Measurements from ENCODE around the gene BMPR1A. TPM values are rescaled to one million over a fixed set of nuclear protein-coding genes. Genes with fewer than 3 reads are reported as not detected.
"Not testable (repeated sequence)": the region's sequence is repeated elsewhere in the genome, so short reads cannot be mapped to it uniquely, and the experiment has no call there.

The BMPR1A gene
- total and polyA plus RNA-seq, 2 donors = 36.6 to 128 TPM

DNA sequence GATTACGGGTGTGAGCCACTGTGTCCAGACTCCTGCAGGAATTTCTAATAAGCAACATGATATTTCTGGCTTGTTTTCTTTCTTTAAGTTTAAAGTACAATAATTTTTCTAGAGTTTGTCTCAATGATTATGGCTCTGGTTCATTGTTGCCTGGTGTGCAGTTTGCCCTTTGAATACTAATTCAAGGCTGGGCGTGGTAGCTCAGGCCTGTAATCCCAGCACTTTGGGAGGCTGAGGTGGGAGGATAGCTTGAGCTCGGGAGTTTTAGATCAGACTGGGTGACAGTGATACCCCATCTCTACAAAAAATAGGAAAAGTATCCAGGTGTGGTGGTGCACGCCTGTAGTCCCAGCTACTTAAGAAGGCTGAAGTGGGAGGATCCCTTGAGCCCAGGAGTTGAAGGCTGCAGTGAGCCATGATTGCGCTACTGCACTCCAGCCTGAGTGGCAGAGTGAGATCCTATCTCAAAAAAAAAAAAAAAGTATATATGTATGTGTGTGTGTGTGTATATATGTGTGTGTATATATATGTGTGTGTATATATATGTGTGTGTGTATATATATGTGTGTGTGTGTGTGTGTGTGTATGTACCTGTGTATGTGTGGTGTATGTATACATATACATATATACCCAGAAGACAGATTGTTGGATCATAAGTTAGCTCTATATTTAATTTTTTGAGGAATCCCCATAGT, 220.1 kb downstream of the BMPR1A start:
- Histone ChIP-seq H3K36me3 (ENCODE audit: insufficient read depth) (no peaks in the 10 kb centered on the region), H3K4me3 (ENCODE audit: low read depth, low read length) (no peak overlapping the region), H3K27ac (ENCODE audit: low read depth) (no peak overlapping the region), H3K4me1 (ENCODE audit: insufficient read depth) (no peaks in the 10 kb centered on the region)
- WGBS = 89% methylated on average over 5 of the region's 5 CpGs
- DNase-seq (ENCODE audit: extremely low spot score) = no peak

- WGBS = 84% methylated on average over 3 of the region's 3 CpGs
Measured at GRCh38 chr10:86978457-86978856, 222.0 kb downstream of the BMPR1A start.

GRCh38 chr10:86979296-86979818, 222.9 kb downstream of the BMPR1A start:
- 93% methylated on average over 4 of the region's 4 CpGs for WGBS
- no peak overlapping the region for H3K4me3 ChIP-seq (ENCODE audit: low read depth, low read length)
- no peak for DNase-seq (ENCODE audit: extremely low spot score)
- no peak overlapping the region for H3K27ac ChIP-seq (ENCODE audit: low read depth)
- no peaks in the 10 kb centered on the region for H3K36me3 ChIP-seq (ENCODE audit: insufficient read depth)
- no peaks in the 10 kb centered on the region for H3K4me1 ChIP-seq (ENCODE audit: insufficient read depth)

More at GRCh38 chr10:86978457-86978856, 222.0 kb downstream of the BMPR1A start:
- not testable (repeated sequence) for H3K27ac ChIP-seq (ENCODE audit: low read depth); H3K4me1 ChIP-seq (ENCODE audit: insufficient read depth); H3K36me3 ChIP-seq (ENCODE audit: insufficient read depth); H3K4me3 ChIP-seq (ENCODE audit: low read depth, low read length); DNase-seq (ENCODE audit: extremely low spot score)

DNA sequence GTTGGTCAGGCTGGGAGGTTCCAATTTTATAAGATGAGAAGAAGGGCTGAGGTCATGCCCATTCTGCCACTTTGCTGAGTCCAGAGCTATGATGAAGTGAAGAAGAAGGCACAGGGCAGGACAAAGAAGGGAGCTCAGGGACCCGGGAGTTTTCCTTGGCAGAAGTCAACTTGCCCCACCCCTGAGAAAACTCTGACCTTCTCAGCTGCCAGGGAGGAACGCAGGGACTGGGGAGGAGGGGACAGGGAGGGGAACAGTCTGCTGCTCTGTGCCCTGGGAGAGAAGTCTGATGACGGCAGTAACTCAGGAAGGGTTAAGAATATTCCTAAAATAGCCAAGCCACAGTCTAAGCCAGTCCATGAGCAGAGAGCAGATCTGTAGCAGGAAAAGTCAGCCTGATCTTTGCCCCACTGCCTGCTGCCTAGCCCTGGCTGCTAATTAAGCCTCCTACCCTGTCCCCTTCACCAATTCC, 223.6 kb downstream of the BMPR1A start:
- H3K36me3 ChIP-seq (ENCODE audit: insufficient read depth) = no peaks in the 10 kb centered on the region
- H3K27ac ChIP-seq (ENCODE audit: low read depth) = no peak overlapping the region
- DNase-seq (ENCODE audit: extremely low spot score) = no peak
- no peak overlapping the region for H3K4me3 ChIP-seq (ENCODE audit: low read depth, low read length)
- WGBS = 6% methylated on average over 3 of the region's 3 CpGs
- H3K4me1 ChIP-seq (ENCODE audit: insufficient read depth) = no peaks in the 10 kb centered on the region

- not testable (repeated sequence) for DNase-seq (ENCODE audit: extremely low spot score); H3K36me3 ChIP-seq (ENCODE audit: insufficient read depth); H3K27ac ChIP-seq (ENCODE audit: low read depth); H3K4me3 ChIP-seq (ENCODE audit: low read depth, low read length); H3K4me1 ChIP-seq (ENCODE audit: insufficient read depth)
- 82% methylated on average over 6 of the region's 6 CpGs for WGBS
Measured at GRCh38 chr10:86981020-86981419, 224.6 kb downstream of the BMPR1A start.

DNA sequence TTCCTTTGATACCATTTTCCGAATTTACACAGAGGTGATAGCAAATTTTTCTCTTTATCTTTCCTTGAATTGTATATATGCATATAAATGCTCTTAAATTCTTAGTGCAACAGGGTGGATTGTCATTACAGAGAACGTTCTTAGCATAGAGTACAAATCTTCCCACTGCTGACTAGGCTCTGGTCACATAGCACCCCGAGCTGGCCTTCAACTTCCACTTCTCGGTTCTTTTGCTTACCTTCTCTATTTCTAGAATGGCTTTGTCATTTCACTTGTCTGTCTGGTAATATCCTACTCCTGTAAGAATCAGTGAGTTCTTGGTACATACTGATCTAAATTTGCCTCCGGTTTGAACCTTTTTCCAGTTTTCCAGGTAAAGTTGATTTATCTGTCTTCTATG, 225.3 kb downstream of the BMPR1A start:
- Histone ChIP-seq H3K36me3 (ENCODE audit: insufficient read depth) (no peaks in the 10 kb centered on the region), H3K4me3 (ENCODE audit: low read depth, low read length) (no peak overlapping the region), H3K4me1 (ENCODE audit: insufficient read depth) (no peaks in the 10 kb centered on the region), H3K27ac (ENCODE audit: low read depth) (no peak overlapping the region)
- 91% methylated on average over 5 of the region's 5 CpGs for WGBS
- DNase-seq (ENCODE audit: extremely low spot score) = no peak

Small RNAs within 50 kb of the gene (small RNA-seq; reads per million reads assigned to genes)
- not detected for gene RNU1-19P

Other genes with a start within 250 kb of the BMPR1A start
- 66.7 TPM for gene WAPL, start 234.8 kb upstream of the BMPR1A start, total RNA-seq
- gene WAPL, start 234.8 kb upstream of the BMPR1A start, polyA plus RNA-seq = 16.1 TPM
- not detected for gene OPN4, start 102.1 kb upstream of the BMPR1A start, total RNA-seq
- 0.13 TPM for gene OPN4, start 102.1 kb upstream of the BMPR1A start, polyA plus RNA-seq
- gene LDB3, start 88.1 kb upstream of the BMPR1A start, total RNA-seq = 7.1 TPM
- gene LDB3, start 88.1 kb upstream of the BMPR1A start, polyA plus RNA-seq = 8.2 TPM
- gene MMRN2, start 201.0 kb downstream of the BMPR1A start, total RNA-seq = 49.0 TPM
- gene MMRN2, start 201.0 kb downstream of the BMPR1A start, polyA plus RNA-seq = 40.8 TPM
- 69.2 TPM for gene SNCG, start 202.0 kb downstream of the BMPR1A start, total RNA-seq
- gene SNCG, start 202.0 kb downstream of the BMPR1A start, polyA plus RNA-seq = 197 TPM
- gene ADIRF, start 211.9 kb downstream of the BMPR1A start, total RNA-seq = 112 TPM
- gene ADIRF, start 211.9 kb downstream of the BMPR1A start, polyA plus RNA-seq = 404 TPM